WI38 (cell line): Measurements from ENCODE around the gene SMYD3.

Source experiments
- H3K4me3 ChIP-seq: 2 replicates; pipeline ENCODE4 v1.5.1; 2011; ENCODE audit warnings: low read depth, mild to moderate bottlenecking, control low read depth, low read length
- TF ChIP-seq, protein P1 (sequence below): IDR thresholded peaks from 2 replicates; pipeline ENCODE4 v1.5.1; 2012; ENCODE audit warnings: low read depth, mild to moderate bottlenecking, control low read depth, low read length

Gene SMYD3

DNA sequence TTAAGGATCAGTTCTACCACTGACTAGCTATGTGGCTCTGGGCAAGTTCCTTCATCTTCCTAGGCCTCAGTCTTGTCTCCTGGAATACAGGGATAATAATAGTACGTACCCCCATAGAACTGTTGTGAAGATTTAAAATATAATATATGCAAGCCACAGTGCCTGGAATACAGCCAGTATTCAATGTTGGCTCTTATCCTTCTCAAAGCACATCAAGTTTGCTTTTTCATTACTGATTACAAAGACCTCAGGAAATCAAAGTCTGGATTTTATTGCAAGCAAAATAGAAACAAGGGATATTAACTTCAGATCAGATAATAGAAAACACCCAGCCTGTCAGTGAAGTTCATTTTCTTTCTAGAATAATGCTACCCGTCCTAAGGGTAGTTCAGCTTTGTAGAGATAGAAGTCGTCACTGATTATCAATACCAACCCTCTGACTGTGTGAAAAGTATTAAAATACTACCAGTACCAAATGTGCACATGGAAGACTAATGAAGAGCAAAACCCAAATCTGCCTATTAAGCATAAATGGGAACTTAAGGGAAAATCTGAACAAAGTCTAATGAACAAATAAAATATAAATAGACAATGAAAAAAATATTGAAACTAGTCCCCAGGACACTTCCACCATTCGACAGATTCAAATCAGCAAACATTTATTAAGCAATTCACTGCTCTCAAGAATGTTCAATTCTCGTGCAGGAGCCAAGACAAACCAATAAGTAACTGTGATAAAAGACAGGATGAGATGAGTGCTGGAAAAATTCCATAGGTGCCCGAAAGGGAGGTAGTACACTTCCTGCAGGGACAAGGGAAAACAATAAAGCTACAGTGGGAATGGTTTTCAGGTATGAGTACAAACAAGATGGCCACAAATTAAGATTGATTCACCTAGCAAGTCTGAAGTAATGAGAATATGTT lies 206.2 kb downstream of the SMYD3 start:
- no peak overlapping the region for H3K4me3 ChIP-seq
- TF ChIP-seq, protein P1, sequence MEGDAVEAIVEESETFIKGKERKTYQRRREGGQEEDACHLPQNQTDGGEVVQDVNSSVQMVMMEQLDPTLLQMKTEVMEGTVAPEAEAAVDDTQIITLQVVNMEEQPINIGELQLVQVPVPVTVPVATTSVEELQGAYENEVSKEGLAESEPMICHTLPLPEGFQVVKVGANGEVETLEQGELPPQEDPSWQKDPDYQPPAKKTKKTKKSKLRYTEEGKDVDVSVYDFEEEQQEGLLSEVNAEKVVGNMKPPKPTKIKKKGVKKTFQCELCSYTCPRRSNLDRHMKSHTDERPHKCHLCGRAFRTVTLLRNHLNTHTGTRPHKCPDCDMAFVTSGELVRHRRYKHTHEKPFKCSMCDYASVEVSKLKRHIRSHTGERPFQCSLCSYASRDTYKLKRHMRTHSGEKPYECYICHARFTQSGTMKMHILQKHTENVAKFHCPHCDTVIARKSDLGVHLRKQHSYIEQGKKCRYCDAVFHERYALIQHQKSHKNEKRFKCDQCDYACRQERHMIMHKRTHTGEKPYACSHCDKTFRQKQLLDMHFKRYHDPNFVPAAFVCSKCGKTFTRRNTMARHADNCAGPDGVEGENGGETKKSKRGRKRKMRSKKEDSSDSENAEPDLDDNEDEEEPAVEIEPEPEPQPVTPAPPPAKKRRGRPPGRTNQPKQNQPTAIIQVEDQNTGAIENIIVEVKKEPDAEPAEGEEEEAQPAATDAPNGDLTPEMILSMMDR: no peak

DNA sequence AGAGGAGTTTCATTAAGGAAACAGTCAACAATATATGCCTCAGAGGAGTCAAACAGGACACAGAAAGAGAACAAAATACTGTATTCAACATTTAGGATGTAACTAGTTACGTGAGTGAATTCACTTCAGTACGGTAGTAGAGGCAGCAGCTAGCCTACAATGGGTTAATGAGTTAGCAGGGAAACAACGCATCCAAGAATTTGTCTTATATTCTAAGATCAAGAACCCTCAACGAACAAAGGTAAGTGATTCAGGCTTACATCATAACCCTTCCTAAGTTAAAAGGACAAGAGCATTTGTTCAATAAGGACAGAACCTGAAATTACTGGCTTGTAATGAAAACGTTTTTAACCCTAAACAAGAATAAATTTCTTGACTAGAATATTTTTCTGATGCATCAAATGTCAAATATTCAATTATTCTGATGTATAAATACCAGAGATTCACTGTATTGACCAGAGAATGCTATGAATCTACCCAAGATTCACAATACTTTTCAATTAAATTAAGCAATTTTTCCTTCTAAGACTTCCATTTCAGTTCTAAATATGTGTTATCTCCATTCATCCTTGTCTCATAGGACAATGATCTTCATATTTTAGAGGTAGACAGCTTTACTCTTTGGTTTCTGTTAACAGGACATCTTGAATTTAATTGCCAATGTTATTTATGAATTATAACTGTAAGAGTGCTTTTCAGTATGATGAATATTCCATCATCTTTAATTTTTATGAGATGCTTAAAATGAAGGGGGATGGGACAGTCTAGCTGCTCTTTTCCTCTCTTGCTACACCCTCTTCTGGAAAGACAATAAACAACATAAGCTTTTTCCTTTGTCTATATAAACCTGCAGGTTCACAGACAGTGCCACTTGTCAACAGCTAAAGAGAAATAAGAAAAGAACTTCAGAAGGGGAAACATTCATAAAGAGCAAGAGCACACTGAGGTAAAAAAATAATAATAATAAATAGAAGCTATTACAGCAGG lies 209.5 kb downstream of the SMYD3 start:
- TF ChIP-seq, protein P1: no peak
- no peak overlapping the region for H3K4me3 ChIP-seq

DNA sequence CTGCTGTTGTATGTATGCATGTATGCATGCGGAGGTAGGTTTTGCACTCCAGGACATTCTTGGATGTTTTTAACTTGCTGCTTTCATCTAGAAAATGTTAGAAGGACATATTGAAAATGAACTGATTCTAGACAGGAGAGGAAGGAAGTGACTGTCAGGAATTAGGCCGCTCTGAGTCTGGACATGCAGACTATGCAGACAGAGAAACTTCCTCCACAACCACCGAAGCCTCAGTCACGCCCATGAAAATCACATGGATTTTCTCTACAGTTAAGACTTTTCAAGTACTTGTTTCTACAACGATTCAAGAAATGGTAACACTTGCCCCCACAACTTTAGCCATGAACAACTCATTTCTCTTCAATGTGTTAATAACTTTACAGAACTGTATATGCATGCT lies 211.1 kb downstream of the SMYD3 start:
- TF ChIP-seq, protein P1: no peak
- no peak overlapping the region for H3K4me3 ChIP-seq

DNA sequence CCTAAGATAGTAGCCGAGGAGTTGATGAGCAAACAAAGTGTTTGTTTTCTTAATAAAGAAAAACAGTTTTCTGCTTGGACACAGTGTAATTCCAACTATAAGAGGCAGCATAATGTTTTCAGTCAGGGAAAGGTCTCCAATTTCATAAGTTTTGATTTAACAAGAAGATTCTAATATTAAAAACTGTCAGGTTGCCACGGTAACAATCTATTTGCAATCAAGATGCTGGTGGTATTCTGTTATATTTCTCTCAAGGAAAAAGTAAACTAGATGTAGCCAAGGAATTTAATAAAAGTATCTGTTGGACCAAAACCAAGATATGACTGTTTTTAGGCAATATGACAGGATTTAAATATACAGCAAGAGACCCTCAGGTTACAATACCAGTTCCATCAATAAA lies 211.7 kb downstream of the SMYD3 start:
- TF ChIP-seq, protein P1: no peak

DNA sequence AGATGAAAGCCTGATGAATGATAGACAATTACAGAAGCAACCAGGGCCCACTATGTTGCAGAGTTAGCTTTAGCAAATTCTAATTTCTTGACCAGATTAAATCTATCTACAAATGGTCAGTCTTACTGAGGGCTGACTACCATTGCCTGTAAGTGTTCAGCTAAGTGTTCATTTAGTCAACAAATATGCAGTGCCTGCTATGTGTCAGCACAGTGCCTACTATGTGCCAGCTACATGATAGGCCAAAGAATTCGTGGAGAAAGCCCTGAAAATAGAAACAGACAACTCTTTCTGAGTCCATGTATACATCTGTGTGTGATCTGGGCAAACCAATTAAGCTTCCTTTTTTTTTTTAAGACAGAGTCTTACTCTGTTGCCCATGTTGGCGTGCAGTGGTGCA lies 212.8 kb downstream of the SMYD3 start:
- TF ChIP-seq, protein P1: no peak
- H3K4me3 ChIP-seq: no peak overlapping the region

More for the DNA sequence above, 211.7 kb downstream of the SMYD3 start:
- H3K4me3 ChIP-seq: no peak overlapping the region

DNA sequence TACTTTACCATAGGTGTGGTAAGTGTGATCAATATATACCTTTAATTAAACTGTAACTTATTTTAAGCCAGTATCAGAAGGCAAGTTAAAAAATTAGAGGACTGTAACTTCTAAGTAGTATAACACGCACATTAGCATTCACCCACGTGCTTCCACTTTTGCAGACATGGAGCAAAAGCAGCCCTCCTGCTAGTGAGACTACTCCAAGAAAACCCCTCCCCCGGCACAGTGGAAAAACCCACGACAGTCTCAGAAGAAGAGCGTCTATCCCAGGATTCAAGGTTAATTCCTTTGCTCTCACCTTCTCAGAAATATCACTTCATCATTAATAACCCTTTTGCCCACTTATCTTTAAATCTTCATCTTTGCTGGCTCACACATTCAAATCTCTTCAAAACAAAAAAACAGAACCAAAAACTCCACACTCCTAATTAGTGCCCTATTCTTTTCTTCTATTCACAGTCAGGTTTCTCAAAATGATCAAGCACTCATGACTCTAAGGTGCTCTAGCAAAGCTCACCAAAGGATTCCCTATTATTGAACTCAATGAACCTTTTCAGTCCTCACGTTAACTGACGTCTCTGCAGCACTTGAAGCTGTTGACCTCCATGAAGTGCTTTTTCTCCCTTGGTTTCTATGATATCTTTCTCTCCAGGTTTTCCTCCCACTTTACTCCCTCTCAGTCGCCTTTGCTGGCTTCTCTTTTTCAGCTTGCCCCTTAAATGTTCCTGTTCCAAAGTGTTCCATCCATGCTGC lies 213.5 kb downstream of the SMYD3 start:
- H3K4me3 ChIP-seq: no peak overlapping the region
- TF ChIP-seq, protein P1: no peak
